ENCODE measurements around the gene PSMD1. TPM values are rescaled to one million over a fixed set of nuclear protein-coding genes. Genes with fewer than 3 reads are reported as not detected.

PSMD1 gene
- total RNA-seq, 1 experiment from 2014 or later: 133 TPM

DNA sequence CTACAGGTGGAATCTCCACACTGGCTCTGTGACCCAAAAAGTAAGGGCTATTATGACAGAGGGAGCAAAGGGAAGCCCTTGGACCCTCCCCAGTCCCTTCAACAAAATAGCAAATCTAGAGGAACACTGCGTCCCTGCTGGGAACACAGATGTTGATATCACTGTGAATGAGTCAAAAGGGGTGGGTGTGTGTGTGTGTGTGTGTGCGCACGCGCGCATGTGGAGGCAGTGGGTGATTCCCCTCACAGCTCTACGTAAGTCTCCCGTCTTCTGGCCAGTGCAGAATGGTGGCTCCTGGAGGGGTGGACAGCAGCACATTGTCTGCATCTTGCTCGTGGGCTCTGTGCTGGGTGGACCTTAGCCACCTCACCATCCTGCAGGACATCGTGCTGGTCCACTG, 27.1 kb upstream of the PSMD1 start:
- DNase-seq (ENCODE audit: low read depth, low spot score) (no peak), ATAC-seq (no peak)
- Histone ChIP-seq H3K9me3 (ENCODE audit: control insufficient read depth in 1 of 2, insufficient read depth in 1 of 2, low read depth in 1 of 2, low read length in 2 of 2) (no peaks in the 10 kb centered on the region), H3K9ac (ENCODE audit: low read length) (no peak overlapping the region), H3K27me3 (ENCODE audit: insufficient read depth, low read length) (no peaks in the 10 kb centered on the region), H3K27ac (ENCODE audit: low read depth, low read length) (no peak overlapping the region), H3K4me2 (ENCODE audit: low read length) (no peak overlapping the region), H3K4me3 (replicated peaks in 1 of 2; ENCODE audit: low read depth in 1 of 2, low read length in 2 of 2) (no peak overlapping the region), H3K9me2 (ENCODE audit: insufficient read depth) (no peaks in the 10 kb centered on the region), H3K4me1 (ENCODE audit: control insufficient read depth in 1 of 2, insufficient read depth in 2 of 2, low read length in 2 of 2) (no peaks in the 10 kb centered on the region), H4K20me1 (ENCODE audit: insufficient read depth) (no peaks in the 10 kb centered on the region), H2AFZ (ENCODE audit: low read depth, low read length, poor library complexity, severe bottlenecking) (no peak overlapping the region), H3K79me2 (ENCODE audit: insufficient read depth, low read length) (no peaks in the 10 kb centered on the region), H3K36me3 (ENCODE audit: control insufficient read depth in 1 of 2, insufficient read depth in 2 of 2, low read length in 2 of 2) (no peaks in the 10 kb centered on the region)
- TF ChIP-seq ATF3 (IDR thresholded peaks at IDR 0.05) (no peak), YY1 (IDR thresholded peaks at IDR 0.05; ENCODE audit: extremely low read depth, insufficient replicate concordance, low read depth, low read length) (no peak), EZH2phosphoT487 (IDR thresholded peaks at IDR 0.05; ENCODE audit: borderline replicate concordance) (no peak), POLR2A (IDR thresholded peaks at IDR 0.05; ENCODE audit: borderline replicate concordance, extremely low read depth, insufficient read depth, insufficient read length) (no peak), TCF7L2 (IDR thresholded peaks at IDR 0.05; ENCODE audit: borderline replicate concordance, extremely low read depth, insufficient read depth, insufficient read length) (no peak), EGR1 (IDR thresholded peaks at IDR 0.05; ENCODE audit: low read depth) (no peak), ZNF274 (IDR thresholded peaks at IDR 0.05; ENCODE audit: low read depth, low read length) (no peak), SP1 (IDR thresholded peaks at IDR 0.05; ENCODE audit: low read depth) (no peak), EZH2 (IDR thresholded peaks at IDR 0.05) (no peak), POLR2AphosphoS5 (IDR thresholded peaks at IDR 0.05; ENCODE audit: low read depth, low read length) (no peak), CBX3 (IDR thresholded peaks at IDR 0.05; ENCODE audit: low read depth) (no peak), JUND (IDR thresholded peaks at IDR 0.05) (no peak), SRF (IDR thresholded peaks at IDR 0.05; ENCODE audit: low read depth) (no peak), REST (IDR thresholded peaks at IDR 0.05; ENCODE audit: low read depth) (no peak), ELF1 (IDR thresholded peaks at IDR 0.05; ENCODE audit: borderline replicate concordance, low read depth) (no peak)
- TF ChIP-seq, protein P1, sequence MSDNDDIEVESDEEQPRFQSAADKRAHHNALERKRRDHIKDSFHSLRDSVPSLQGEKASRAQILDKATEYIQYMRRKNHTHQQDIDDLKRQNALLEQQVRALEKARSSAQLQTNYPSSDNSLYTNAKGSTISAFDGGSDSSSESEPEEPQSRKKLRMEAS (IDR thresholded peaks at IDR 0.05): no peak
- RAD21 ChIA-PET (ENCODE audit: low non-redundant PET in 1 of 2, low total read pairs in 2 of 2, uncharacterized antibody in 2 of 2, unreplicated experiment in 2 of 2): no interaction called here
- intact Hi-C loops (cut with micrococcal nuclease): no loop called here
- BruUV-seq (replicated peaks): no TSS peak
- POLR2A ChIA-PET: no interaction called here
- CTCF ChIA-PET: interaction anchor here (2.2 kb wide), 1 partner anchor 23 kb away, joined by 10 read pairs; no protein-coding TSS in a partner anchor
